ENCODE measurements around the gene SENP2. TPM values are rescaled to one million over a fixed set of nuclear protein-coding genes. Genes with fewer than 3 reads are reported as not detected.

The SENP2 gene
- total and polyA plus RNA-seq, 2 experiments from 2014 or later: 29.2 to 80.3 TPM

DNA sequence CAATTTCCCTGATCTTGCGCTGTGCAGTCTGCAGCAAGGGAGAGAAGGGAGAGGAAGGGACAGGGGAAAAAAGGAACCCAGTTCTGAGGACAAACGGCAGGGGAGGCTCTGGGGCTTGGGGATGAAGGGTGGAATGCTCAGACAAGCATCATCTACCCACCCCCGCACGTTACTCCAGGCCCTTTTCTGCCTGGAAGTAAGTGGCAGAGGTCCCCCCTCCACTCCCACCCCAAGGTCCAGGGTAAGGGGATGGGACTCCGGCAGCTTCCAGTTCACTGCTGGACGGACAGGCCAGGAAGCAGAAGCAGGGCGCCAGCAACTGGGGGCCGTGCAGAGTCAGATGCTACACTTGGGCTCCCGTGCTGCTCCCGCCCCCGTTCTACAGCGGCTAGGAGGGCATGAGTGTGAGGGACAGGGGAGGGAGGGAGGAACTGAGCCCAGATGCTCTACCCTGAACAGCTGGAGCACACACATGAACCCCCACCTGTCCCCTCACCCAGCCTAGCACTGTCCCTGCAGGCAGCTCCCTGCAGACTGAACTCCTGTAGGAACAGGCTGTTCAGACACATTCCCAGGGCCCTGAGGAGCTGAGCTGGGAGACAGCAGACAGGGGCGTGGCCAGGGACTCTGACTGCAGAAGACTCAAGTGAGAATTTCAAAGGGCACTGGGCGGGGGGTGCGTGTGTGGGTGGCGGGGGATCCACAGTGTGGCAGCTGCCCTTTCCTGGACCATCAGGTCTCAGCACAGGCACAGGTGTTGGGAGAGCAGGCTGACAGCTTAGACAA, 59.7 kb downstream of the SENP2 start:
- Histone ChIP-seq H3K36me3 (ENCODE audit: insufficient read depth) (peaks cover 16% of the 10 kb centered on the region), H3K4me3 (no peak overlapping the region), H2AFZ (no peak overlapping the region), H3K27ac (ENCODE audit: low read depth) (peak overlapping the region; percentile 78; the same call in 1 of the 2 replicates), H3K9me2 (ENCODE audit: insufficient read depth) (no peaks in the 10 kb centered on the region), H3K79me2 (replicated peaks; ENCODE audit: insufficient read depth) (no peaks in the 10 kb centered on the region), H4K20me1 (replicated peaks; ENCODE audit: insufficient read depth) (no peaks in the 10 kb centered on the region; the same call in 1 of the 2 replicates), H3K27me3 (ENCODE audit: insufficient read depth) (no peaks in the 10 kb centered on the region), H3K4me1 (ENCODE audit: insufficient read depth) (peaks cover 12% of the 10 kb centered on the region; the same call in 1 of the 2 replicates), H3F3A (replicated peaks; ENCODE audit: low read depth) (peaks cover 4% of the 10 kb centered on the region; the same call in 1 of the 2 replicates), H3K4me2 (peak overlapping the region; percentile 57; the same call in 1 of the 2 replicates)
- Mint-ChIP-seq H3K36me3 (ENCODE audit: low read depth) (peaks cover 73% of the 10 kb centered on the region), H3K9me3 (no peaks in the 10 kb centered on the region), H3K27me3 (ENCODE audit: insufficient read depth, low read depth, poor library complexity) (peaks cover 20% of the 10 kb centered on the region), H3K4me1 (peaks cover 33% of the 10 kb centered on the region), H3K27ac (peak overlapping the region; percentile 67), H3K4me3 (0 out of 3 replicates have a peak overlapping the region, but pooled peaks have one; percentile 36)
- DNase-seq (ENCODE audit: low spot score) (peak; percentile 57), ATAC-seq (peak; percentile 62)
- TF ChIP-seq JUNB (IDR thresholded peaks at IDR 0.05; ENCODE audit: unreplicated experiment) (no peak), POLR2AphosphoS5 (IDR thresholded peaks at IDR 0.05; ENCODE audit: low read depth) (no peak), NANOG (IDR thresholded peaks at IDR 0.05; ENCODE audit: borderline replicate concordance) (no peak), ZNF331 (CRISPR knock-in tag; IDR thresholded peaks at IDR 0.05; ENCODE audit: low read depth) (no peak), ZNF114 (CRISPR knock-in tag; IDR thresholded peaks at IDR 0.05) (no peak), EZH2phosphoT487 (IDR thresholded peaks at IDR 0.05; ENCODE audit: unreplicated experiment) (no peak)
- TF ChIP-seq, protein P1, sequence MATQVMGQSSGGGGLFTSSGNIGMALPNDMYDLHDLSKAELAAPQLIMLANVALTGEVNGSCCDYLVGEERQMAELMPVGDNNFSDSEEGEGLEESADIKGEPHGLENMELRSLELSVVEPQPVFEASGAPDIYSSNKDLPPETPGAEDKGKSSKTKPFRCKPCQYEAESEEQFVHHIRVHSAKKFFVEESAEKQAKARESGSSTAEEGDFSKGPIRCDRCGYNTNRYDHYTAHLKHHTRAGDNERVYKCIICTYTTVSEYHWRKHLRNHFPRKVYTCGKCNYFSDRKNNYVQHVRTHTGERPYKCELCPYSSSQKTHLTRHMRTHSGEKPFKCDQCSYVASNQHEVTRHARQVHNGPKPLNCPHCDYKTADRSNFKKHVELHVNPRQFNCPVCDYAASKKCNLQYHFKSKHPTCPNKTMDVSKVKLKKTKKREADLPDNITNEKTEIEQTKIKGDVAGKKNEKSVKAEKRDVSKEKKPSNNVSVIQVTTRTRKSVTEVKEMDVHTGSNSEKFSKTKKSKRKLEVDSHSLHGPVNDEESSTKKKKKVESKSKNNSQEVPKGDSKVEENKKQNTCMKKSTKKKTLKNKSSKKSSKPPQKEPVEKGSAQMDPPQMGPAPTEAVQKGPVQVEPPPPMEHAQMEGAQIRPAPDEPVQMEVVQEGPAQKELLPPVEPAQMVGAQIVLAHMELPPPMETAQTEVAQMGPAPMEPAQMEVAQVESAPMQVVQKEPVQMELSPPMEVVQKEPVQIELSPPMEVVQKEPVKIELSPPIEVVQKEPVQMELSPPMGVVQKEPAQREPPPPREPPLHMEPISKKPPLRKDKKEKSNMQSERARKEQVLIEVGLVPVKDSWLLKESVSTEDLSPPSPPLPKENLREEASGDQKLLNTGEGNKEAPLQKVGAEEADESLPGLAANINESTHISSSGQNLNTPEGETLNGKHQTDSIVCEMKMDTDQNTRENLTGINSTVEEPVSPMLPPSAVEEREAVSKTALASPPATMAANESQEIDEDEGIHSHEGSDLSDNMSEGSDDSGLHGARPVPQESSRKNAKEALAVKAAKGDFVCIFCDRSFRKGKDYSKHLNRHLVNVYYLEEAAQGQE (IDR thresholded peaks at IDR 0.05; ENCODE audit: unreplicated experiment): no peak
- TF ChIP-seq, protein P2, sequence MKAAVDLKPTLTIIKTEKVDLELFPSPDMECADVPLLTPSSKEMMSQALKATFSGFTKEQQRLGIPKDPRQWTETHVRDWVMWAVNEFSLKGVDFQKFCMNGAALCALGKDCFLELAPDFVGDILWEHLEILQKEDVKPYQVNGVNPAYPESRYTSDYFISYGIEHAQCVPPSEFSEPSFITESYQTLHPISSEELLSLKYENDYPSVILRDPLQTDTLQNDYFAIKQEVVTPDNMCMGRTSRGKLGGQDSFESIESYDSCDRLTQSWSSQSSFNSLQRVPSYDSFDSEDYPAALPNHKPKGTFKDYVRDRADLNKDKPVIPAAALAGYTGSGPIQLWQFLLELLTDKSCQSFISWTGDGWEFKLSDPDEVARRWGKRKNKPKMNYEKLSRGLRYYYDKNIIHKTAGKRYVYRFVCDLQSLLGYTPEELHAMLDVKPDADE (IDR thresholded peaks at IDR 0.05): no peak
- TF ChIP-seq, protein P3, sequence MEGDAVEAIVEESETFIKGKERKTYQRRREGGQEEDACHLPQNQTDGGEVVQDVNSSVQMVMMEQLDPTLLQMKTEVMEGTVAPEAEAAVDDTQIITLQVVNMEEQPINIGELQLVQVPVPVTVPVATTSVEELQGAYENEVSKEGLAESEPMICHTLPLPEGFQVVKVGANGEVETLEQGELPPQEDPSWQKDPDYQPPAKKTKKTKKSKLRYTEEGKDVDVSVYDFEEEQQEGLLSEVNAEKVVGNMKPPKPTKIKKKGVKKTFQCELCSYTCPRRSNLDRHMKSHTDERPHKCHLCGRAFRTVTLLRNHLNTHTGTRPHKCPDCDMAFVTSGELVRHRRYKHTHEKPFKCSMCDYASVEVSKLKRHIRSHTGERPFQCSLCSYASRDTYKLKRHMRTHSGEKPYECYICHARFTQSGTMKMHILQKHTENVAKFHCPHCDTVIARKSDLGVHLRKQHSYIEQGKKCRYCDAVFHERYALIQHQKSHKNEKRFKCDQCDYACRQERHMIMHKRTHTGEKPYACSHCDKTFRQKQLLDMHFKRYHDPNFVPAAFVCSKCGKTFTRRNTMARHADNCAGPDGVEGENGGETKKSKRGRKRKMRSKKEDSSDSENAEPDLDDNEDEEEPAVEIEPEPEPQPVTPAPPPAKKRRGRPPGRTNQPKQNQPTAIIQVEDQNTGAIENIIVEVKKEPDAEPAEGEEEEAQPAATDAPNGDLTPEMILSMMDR (conservative IDR thresholded peaks at IDR 0.05; ENCODE audit: low read depth in 2 of 2): no peak
- TF ChIP-seq, protein P4, sequence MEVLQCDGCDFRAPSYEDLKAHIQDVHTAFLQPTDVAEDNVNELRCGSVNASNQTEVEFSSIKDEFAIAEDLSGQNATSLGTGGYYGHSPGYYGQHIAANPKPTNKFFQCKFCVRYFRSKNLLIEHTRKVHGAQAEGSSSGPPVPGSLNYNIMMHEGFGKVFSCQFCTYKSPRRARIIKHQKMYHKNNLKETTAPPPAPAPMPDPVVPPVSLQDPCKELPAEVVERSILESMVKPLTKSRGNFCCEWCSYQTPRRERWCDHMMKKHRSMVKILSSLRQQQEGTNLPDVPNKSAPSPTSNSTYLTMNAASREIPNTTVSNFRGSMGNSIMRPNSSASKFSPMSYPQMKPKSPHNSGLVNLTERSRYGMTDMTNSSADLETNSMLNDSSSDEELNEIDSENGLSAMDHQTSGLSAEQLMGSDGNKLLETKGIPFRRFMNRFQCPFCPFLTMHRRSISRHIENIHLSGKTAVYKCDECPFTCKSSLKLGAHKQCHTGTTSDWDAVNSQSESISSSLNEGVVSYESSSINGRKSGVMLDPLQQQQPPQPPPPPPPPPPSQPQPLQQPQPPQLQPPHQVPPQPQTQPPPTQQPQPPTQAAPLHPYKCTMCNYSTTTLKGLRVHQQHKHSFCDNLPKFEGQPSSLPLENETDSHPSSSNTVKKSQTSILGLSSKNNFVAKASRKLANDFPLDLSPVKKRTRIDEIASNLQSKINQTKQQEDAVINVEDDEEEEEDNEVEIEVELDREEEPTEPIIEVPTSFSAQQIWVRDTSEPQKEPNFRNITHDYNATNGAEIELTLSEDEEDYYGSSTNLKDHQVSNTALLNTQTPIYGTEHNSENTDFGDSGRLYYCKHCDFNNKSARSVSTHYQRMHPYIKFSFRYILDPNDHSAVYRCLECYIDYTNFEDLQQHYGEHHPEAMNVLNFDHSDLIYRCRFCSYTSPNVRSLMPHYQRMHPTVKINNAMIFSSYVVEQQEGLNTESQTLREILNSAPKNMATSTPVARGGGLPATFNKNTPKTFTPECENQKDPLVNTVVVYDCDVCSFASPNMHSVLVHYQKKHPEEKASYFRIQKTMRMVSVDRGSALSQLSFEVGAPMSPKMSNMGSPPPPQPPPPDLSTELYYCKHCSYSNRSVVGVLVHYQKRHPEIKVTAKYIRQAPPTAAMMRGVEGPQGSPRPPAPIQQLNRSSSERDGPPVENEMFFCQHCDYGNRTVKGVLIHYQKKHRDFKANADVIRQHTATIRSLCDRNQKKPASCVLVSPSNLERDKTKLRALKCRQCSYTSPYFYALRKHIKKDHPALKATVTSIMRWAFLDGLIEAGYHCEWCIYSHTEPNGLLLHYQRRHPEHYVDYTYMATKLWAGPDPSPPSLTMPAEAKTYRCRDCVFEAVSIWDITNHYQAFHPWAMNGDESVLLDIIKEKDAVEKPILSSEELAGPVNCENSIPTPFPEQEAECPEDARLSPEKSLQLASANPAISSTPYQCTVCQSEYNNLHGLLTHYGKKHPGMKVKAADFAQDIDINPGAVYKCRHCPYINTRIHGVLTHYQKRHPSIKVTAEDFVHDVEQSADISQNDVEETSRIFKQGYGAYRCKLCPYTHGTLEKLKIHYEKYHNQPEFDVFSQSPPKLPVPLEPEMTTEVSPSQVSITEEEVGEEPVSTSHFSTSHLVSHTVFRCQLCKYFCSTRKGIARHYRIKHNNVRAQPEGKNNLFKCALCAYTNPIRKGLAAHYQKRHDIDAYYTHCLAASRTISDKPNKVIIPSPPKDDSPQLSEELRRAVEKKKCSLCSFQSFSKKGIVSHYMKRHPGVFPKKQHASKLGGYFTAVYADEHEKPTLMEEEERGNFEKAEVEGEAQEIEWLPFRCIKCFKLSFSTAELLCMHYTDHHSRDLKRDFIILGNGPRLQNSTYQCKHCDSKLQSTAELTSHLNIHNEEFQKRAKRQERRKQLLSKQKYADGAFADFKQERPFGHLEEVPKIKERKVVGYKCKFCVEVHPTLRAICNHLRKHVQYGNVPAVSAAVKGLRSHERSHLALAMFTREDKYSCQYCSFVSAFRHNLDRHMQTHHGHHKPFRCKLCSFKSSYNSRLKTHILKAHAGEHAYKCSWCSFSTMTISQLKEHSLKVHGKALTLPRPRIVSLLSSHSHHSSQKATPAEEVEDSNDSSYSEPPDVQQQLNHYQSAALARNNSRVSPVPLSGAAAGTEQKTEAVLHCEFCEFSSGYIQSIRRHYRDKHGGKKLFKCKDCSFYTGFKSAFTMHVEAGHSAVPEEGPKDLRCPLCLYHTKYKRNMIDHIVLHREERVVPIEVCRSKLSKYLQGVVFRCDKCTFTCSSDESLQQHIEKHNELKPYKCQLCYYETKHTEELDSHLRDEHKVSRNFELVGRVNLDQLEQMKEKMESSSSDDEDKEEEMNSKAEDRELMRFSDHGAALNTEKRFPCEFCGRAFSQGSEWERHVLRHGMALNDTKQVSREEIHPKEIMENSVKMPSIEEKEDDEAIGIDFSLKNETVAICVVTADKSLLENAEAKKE (CRISPR knock-in tag; IDR thresholded peaks at IDR 0.05): no peak

Measured in GM23338 (cell line).